Measurements from ENCODE around the gene SMPX. TPM values are rescaled to one million over a fixed set of nuclear protein-coding genes. Genes with fewer than 3 reads are reported as not detected.
A peak's percentile ranks its signal among the peaks of the same experiment; 100 is the strongest.

Gene SMPX
- polyA plus RNA-seq, 3 donors, result not detected

GRCh38 chrX:21678048-21678612, 79.8 kb downstream of the SMPX start:
- Histone ChIP-seq H3K4me3 (replicated peaks in 1 of 3; ENCODE audit: low read depth in 2 of 3, low read length in 3 of 3) (no peak overlapping the region), H3K4me1 (ENCODE audit: control insufficient read depth in 1 of 2, insufficient read depth in 2 of 2, low read length in 2 of 2) (no peaks in the 10 kb centered on the region), H3K9me3 (replicated peaks in 1 of 2; ENCODE audit: control insufficient read depth in 1 of 2, insufficient read depth in 1 of 2, low read length in 2 of 2) (no peaks in the 10 kb centered on the region), H3K79me2 (ENCODE audit: insufficient read depth, low read length) (no peaks in the 10 kb centered on the region), H3K9ac (ENCODE audit: insufficient read depth, low read length, poor library complexity, severe bottlenecking) (no peak overlapping the region), H3K4me2 (replicated peaks; ENCODE audit: extremely low read depth, low read length, poor library complexity, severe bottlenecking) (no peak overlapping the region), H2AFZ (ENCODE audit: insufficient read depth, low read depth, low read length, poor library complexity, severe bottlenecking) (no peak overlapping the region), H3K27me3 (ENCODE audit: control insufficient read depth in 2 of 2, insufficient read depth in 2 of 2, low read length in 2 of 2) (no peaks in the 10 kb centered on the region), H3K27ac (ENCODE audit: low read depth in 1 of 2, low read length in 2 of 2) (no peak overlapping the region), H3K36me3 (replicated peaks in 1 of 2; ENCODE audit: control insufficient read depth in 1 of 2, insufficient read depth in 2 of 2, low read length in 2 of 2) (no peaks in the 10 kb centered on the region), H4K20me1 (ENCODE audit: insufficient read depth, low read length) (no peaks in the 10 kb centered on the region)
- no peak for TF ChIP-seq CTCF (IDR thresholded peaks at IDR 0.05)
- DNase-seq, result no peak
- whole genome bisulfite sequencing (ENCODE audit: insufficient coverage), result no CpG with 5 or more reads among the region's 4 CpGs
- Mint-ChIP-seq H3K27me3 (ENCODE audit: low read depth in 3 of 3) (peaks cover 0 to 6% (median 0%) of the 10 kb centered on the region in 3 donors), H3K4me3 (no peak overlapping the region), H3K27ac (peak overlapping the region in 1 of 7 donors; percentile 36), H3K36me3 (no peaks in the 10 kb centered on the region), H3K9me3 (peaks cover 0 to 5% (median 2%) of the 10 kb centered on the region in 7 donors), H3K4me1 (no peaks in the 10 kb centered on the region)
- intact Hi-C loops (cut with micrococcal nuclease), result no loop called here

GRCh38 chrX:21675931-21676330, 82.0 kb downstream of the SMPX start:
- Mint-ChIP-seq H3K27me3 (ENCODE audit: low read depth in 3 of 3) (peaks cover 0 to 5% (median 1%) of the 10 kb centered on the region in 3 donors), H3K36me3 (no peaks in the 10 kb centered on the region), H3K4me3 (no peak overlapping the region), H3K9me3 (peaks cover 0 to 5% (median 2%) of the 10 kb centered on the region in 7 donors), H3K27ac (no peak overlapping the region), H3K4me1 (no peaks in the 10 kb centered on the region)
- Histone ChIP-seq H3K79me2 (ENCODE audit: insufficient read depth, low read length) (no peaks in the 10 kb centered on the region), H3K27ac (ENCODE audit: low read depth in 1 of 2, low read length in 2 of 2) (no peak overlapping the region), H3K4me3 (replicated peaks in 1 of 3; ENCODE audit: low read depth in 2 of 3, low read length in 3 of 3) (no peak overlapping the region), H3K36me3 (replicated peaks in 1 of 2; ENCODE audit: control insufficient read depth in 1 of 2, insufficient read depth in 2 of 2, low read length in 2 of 2) (no peaks in the 10 kb centered on the region), H3K9me3 (replicated peaks in 1 of 2; ENCODE audit: control insufficient read depth in 1 of 2, insufficient read depth in 1 of 2, low read length in 2 of 2) (no peaks in the 10 kb centered on the region), H2AFZ (ENCODE audit: insufficient read depth, low read depth, low read length, poor library complexity, severe bottlenecking) (no peak overlapping the region), H3K4me1 (ENCODE audit: control insufficient read depth in 1 of 2, insufficient read depth in 2 of 2, low read length in 2 of 2) (no peaks in the 10 kb centered on the region), H3K27me3 (ENCODE audit: control insufficient read depth in 2 of 2, insufficient read depth in 2 of 2, low read length in 2 of 2) (no peaks in the 10 kb centered on the region), H3K4me2 (replicated peaks; ENCODE audit: extremely low read depth, low read length, poor library complexity, severe bottlenecking) (no peak overlapping the region), H4K20me1 (ENCODE audit: insufficient read depth, low read length) (no peaks in the 10 kb centered on the region), H3K9ac (ENCODE audit: insufficient read depth, low read length, poor library complexity, severe bottlenecking) (no peak overlapping the region)
- no peak for TF ChIP-seq CTCF (IDR thresholded peaks at IDR 0.05)
- no peak for DNase-seq
- intact Hi-C loops (cut with micrococcal nuclease), result no loop called here
- WGBS (ENCODE audit: insufficient coverage), result 50% methylated on average over 1 of the region's 2 CpGs
